ENCODE measurements around the gene PCID2.

PCID2 gene

DNA sequence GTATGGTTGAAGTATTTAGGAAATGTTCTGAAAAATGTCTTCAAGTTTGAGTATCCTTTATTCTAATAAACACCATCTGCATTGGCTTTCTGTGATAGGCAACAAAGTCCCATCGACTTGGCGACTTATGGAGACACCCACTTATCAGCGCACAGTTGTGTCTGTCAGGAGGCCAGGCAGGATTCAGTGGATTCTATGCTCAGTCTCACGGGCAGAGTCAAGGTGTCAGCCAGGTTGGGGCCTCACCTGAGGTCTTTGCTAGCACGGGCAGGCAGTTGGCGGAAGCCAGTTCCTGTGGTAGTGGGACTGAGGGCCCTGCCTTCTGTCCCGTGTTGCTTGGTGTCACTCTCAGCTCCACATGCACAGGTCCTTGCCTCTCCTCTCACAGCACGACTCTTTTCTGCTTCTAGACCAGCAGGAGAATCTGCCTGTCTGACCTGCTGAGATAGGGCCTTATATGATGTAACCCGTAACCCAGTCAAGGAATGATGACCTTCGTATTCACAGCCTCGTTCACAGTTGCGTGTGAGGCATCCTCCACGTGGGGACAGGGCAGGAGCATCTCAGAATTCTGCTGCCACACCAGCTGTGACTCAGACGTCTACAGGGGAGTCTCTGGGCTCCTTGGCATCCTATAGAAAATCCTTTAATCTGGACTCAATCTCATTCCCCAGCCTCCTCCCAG is 10.9 kb upstream of the PCID2 start:
- DNase-seq, result no peak

GRCh38 chr13:113218586-113218985 is 10.1 kb upstream of the PCID2 start:
- no peak for DNase-seq

DNA sequence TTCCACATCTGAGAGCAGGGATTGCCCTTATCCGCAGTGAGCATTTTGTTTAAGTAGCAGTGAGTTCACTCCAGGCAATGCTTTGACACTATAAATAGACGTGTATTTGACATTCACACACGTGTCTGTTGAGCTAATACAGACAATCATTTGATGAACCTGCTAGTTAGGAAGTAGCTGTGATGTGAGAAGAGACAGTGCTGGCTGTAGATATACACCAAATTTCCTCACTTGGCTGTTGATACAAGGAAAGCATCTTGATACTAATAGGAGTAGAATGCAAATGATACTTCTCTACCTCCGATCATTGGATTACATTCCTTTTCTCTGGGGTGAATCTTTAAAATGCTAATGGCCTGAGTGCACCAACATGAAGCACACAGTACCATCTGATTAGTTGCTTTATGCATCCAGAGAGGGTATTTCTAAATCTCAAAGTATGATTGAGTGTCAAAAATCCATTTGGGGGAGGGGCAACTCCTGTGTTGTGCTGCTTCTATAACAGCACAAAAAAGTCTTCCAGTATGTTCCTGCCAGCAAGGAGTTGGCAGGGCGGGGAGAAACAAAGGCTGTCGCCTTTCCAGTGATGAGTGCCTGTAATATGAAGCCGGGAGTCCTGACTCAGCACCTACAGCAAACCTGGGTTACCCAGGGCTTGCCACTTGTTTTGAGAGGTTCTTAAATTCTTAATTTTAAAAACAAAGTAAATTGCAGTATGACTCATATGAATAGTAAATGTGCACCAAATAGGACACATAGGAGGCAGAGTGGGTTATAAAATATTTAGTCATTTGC is 8.0 kb upstream of the PCID2 start:
- DNase-seq, result no peak

DNA sequence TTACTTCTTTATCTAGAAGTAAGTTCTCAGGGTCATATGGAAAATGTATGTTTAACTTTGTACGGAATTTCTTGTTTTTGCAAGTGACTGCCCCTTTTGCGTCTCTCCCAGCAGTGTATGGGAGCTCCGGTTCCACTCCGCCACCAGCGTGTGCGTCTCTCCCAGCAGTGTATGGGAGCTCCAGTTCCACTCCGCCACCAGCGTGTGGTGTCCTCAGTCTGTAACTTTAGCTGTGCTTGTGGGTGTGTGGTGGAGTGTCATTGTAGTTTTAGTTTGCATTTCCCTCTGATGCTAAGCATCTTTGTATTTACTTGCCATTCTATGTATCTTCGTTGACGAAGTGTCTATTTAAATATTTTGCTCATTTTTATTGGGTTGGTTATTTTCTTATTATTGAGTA is 3.3 kb upstream of the PCID2 start:
- DNase-seq, result no peak

- no peak for DNase-seq
Observed at GRCh38 chr13:113210833-113211232, 2.4 kb upstream of the PCID2 start.

DNA sequence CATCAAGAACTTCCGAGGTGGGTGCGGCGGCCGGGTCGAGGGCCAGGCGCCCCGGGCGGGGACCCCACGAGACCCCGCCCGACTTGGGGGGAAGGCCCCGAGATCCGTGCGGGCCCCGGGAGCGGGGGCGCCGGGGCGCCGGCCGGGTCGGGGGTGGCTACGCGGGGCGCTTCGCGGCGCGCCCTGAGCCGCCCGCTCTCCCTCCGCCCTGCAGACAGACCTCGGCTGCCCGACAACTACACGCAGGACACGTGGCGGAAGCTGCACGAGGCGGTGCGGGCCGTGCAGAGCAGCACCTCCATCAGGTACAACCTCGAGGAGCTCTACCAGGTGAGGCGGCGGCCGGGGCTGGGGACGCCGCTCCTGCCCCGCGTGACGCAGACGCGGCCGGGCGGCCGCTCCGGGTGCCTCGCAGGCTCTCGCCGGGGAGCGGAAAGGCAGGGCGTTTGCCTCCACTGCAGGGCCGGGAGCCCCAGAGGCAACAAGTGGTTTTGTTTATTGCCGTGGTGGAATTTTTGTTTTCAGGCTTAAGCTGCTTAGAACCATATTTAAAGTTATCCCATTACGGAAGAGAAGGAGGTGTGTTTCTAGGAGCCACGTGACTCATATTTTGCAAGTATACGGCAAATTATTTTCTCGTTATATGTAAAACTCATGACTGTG is 1.4 kb upstream of the PCID2 start:
- DNase-seq, result peak; percentile 68 to 81 (median 75)

DNA sequence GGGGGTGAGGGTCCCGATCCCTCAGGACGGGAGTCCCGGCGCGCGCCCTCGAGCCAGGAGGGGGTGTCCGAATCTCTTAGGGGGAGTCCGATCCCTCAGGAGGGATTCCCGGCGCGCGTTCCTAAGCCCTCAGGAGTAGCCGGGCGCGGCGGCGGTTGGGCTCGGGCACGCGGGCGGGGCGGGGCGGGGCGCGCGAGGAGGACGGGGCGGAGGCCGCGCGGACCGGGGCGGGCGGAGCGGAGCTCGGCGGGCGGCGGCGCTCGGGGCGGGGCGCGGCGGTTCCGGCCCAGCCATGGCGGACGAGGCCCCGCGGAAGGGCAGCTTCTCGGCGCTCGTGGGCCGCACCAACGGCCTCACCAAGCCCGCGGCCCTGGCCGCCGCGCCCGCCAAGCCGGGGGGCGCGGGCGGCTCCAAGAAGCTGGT is 878 bp upstream of the PCID2 start, which contains the start of gene CUL4A:
Gene CUL4A, plus strand, starts transcription at position 278 of the 423 bp plus-strand sequence. Its CDS starts 15 bp downstream, at position 293.
- peak; percentile 53 to 74 (median 62) for DNase-seq

DNA sequence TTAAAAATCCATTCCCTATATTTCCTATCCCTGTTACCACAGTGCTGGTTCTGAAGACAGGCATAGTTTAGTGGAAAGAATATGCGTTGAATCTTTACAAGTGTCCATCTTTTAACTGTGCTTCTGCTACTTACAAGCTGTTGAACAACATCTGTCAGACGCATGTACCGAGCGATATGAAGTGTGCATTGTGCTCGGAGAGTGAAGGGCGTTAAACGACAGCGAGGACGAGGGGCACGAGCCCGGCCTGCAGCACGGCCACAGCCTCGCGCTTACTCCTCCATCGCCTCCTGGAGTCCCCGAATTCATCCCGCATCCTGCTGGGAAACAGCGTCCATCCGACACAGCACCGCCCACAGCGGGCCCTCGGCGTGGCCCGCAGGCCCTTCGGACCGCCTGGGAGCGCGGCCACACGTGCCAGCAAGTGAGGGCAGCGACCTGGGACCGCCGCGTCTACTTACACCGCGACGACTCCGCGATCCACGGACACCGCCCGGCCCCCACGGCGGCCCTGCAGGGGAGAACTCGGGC is 514 bp downstream of the PCID2 start:
- DNase-seq, result peak in 1 of 5 donors; percentile 31

- DNase-seq, result no peak
Observed at GRCh38 chr13:113207460-113207859, 1.0 kb downstream of the PCID2 start.

GRCh38 chr13:113205428-113205931 is 3.0 kb downstream of the PCID2 start:
- peak in 1 of 5 donors; percentile 36 for DNase-seq

DNA sequence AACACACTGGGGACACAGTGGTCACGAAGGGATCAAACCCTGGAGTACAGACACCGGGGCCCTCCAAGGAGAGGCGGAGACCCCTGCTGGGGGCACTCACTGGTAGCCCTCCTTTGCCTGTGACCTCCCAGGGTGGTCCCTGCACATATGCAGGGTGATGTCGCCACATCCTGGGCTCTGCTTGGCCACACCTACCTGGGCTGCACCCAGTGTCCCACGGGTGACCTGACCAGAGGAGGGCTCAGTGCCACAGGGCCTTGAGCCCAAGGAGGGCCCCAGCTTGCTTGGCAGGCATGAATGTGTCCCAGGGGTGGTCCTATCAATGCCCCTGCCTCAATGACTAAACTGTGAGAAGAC is 4.1 kb downstream of the PCID2 start:
- no peak for DNase-seq

GRCh38 chr13:113203507-113204377 is 4.7 kb downstream of the PCID2 start:
- DNase-seq, result no peak

DNA sequence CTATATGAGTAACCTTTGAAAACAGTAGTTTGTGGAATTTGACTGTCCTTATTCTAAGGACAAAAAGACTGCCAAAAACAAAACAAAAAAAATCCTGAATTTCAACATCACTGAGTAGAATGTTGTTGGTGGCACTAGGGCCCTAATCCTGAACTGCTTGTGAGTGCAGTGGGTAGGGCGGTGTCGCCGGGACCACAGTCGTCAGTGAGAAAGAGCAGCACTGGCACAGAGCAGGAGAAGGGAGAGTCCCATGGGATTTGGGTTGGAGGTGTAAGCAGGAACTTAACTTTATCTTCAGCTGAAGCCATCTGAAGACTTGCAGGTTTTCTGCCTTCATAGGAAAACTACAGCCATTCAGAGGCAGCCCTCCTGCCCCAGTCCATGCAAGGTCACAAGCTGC is 5.6 kb downstream of the PCID2 start:
- DNase-seq, result no peak

GRCh38 chr13:113201815-113202214 is 6.7 kb downstream of the PCID2 start:
- DNase-seq, result no peak

DNA sequence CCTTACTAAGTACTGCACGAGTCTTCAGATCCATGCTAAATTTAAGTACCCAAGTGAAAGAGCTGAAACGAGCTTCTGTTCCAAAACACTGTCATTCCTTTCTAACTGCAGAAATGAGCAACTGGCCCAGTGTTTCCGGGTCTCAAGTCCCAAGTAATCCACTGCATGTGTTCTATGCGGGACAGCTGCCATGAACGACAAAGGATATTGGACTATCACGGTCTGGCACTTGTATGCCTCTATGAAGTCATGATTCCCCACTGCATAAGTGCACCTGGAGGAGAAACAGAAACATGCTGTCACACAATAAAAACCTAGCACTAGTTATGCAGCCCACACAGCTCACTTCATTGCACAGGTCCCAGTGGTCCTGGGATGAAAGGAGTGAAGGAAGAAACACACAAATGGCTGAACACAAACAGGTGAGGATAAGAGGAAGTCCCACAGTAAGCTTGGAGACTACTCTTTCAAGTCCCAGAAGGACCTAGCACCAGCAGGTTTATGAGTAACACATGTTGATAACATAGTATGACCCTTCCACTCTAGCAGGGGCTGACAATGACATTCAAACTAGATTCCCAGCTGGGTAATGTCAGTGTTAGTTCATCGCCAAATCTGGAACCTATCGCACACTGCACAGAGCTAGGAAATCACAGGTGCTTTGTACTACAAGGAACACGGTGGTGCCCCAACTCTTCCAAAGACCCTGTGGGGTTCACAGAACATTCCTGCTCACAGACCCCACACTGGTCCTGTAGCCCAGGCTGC is 11.3 kb downstream of the PCID2 start:
- DNase-seq, result no peak

GRCh38 chr13:113195360-113195759 is 13.1 kb downstream of the PCID2 start:
- no peak for DNase-seq

- no peak for DNase-seq
Observed at GRCh38 chr13:113192902-113193301, 15.6 kb downstream of the PCID2 start.

- DNase-seq, result no peak
Observed at GRCh38 chr13:113192279-113192678, 16.2 kb downstream of the PCID2 start.

DNA sequence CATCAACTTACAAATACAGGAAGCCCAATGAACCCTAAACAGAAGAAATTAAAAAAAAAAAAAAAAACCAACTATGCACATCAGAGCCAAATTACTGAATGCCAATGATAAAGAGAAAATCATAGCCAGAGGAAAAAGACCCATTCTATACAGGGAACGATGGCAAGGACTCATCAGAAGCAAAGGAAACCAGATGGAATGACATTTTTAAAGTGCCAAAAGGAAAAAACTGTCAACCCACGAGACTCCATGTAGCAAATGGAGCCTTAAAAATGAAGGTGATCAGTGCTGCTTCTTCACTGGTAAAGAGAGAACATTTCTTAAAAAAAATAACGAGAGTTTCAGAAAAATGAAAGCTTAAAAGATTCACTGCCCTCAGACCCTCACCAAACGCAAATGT is 18.3 kb downstream of the PCID2 start:
- no peak for DNase-seq

- no peak for DNase-seq
Observed at GRCh38 chr13:113187883-113188665, 20.4 kb downstream of the PCID2 start.

Measured in T-helper 1 cell (primary cell).